ENCODE measurements around the gene TRAF3. TPM values are rescaled to one million over a fixed set of nuclear protein-coding genes. Genes with fewer than 3 reads are reported as not detected.

TRAF3 gene
- total RNA-seq, 4 donors from 2014 or later: 5.5 to 14.7 (median 6.9) TPM

- H3K4me1 ChIP-seq: no peaks in the 10 kb centered on the region
- H3K9me3 ChIP-seq: no peaks in the 10 kb centered on the region
- DNase-seq (no peak), ATAC-seq (no peak)
- in situ Hi-C loops (cut with MboI; ENCODE audit: low sequenced_read_pairs in 4 of 4) (no loop called here), intact Hi-C loops (cut with DNase I; ENCODE audit: low total_unique reads) (no loop called here)
- TF ChIP-seq POLR2A (IDR thresholded peaks at IDR 0.05) (no peak), CTCF (IDR thresholded peaks at IDR 0.05 in 4 of 5, conservative IDR thresholded peaks at IDR 0.05 in 1 of 5) (no peak)
- H3K27ac ChIP-seq: no peak overlapping the region
- no peak overlapping the region for H3K4me3 ChIP-seq
- H3K36me3 ChIP-seq: no peaks in the 10 kb centered on the region
- H3K27me3 ChIP-seq: no peaks in the 10 kb centered on the region
Observed at GRCh38 chr14:102734436-102734835, 42.8 kb upstream of the TRAF3 start.

- in situ Hi-C loops (cut with MboI; ENCODE audit: low sequenced_read_pairs in 4 of 4) (no loop called here), intact Hi-C loops (cut with DNase I; ENCODE audit: low total_unique reads) (no loop called here)
- DNase-seq (no peak), ATAC-seq (no peak)
- Histone ChIP-seq H3K9me3 (no peaks in the 10 kb centered on the region), H3K4me1 (no peaks in the 10 kb centered on the region), H3K27ac (no peak overlapping the region), H3K27me3 (no peaks in the 10 kb centered on the region), H3K4me3 (no peak overlapping the region), H3K36me3 (no peaks in the 10 kb centered on the region)
- TF ChIP-seq CTCF (IDR thresholded peaks at IDR 0.05 in 4 of 5, conservative IDR thresholded peaks at IDR 0.05 in 1 of 5): no peak
Observed at GRCh38 chr14:102736956-102737355, 40.3 kb upstream of the TRAF3 start.

- Histone ChIP-seq H3K27me3 (no peaks in the 10 kb centered on the region), H3K4me3 (no peak overlapping the region), H3K27ac (no peak overlapping the region), H3K36me3 (no peaks in the 10 kb centered on the region), H3K9me3 (no peaks in the 10 kb centered on the region), H3K4me1 (no peaks in the 10 kb centered on the region)
- ATAC-seq (no peak), DNase-seq (no peak)
- in situ Hi-C loops (cut with MboI; ENCODE audit: low sequenced_read_pairs in 4 of 4) (no loop called here), intact Hi-C loops (cut with DNase I; ENCODE audit: low total_unique reads) (no loop called here)
- TF ChIP-seq CTCF (IDR thresholded peaks at IDR 0.05 in 4 of 5, conservative IDR thresholded peaks at IDR 0.05 in 1 of 5) (no peak), POLR2A (IDR thresholded peaks at IDR 0.05) (no peak)
Observed at GRCh38 chr14:102737402-102738372, 39.6 kb upstream of the TRAF3 start.

- no peaks in the 10 kb centered on the region for H3K27me3 ChIP-seq
- DNase-seq (no peak), ATAC-seq (no peak)
- H3K36me3 ChIP-seq: no peaks in the 10 kb centered on the region
- H3K4me3 ChIP-seq: no peak overlapping the region
- in situ Hi-C loops (cut with MboI; ENCODE audit: low sequenced_read_pairs in 4 of 4): no loop called here
- no peaks in the 10 kb centered on the region for H3K9me3 ChIP-seq
- TF ChIP-seq CTCF (IDR thresholded peaks at IDR 0.05 in 4 of 5, conservative IDR thresholded peaks at IDR 0.05 in 1 of 5): no peak
- intact Hi-C loops (cut with DNase I; ENCODE audit: low total_unique reads): no loop called here
- H3K27ac ChIP-seq: no peak overlapping the region
- no peaks in the 10 kb centered on the region for H3K4me1 ChIP-seq
Observed at GRCh38 chr14:102738373-102739189, 38.7 kb upstream of the TRAF3 start.
